Tibial nerve (tissue), 4 donors: ENCODE results near the gene DUOXA2.

Experiments used
- CTCF ChIP-seq, 5 experiments: fragments of 200-600 bp in 3 of 5; fragments of 450-650 bp in 2 of 5; sonication (generic) in 3 of 5; IDR thresholded peaks; one replicate each; pipeline ENCODE4 v1.5.1; 2016 to 2019; ENCODE audit warnings: antibody characterized with exemption in 5 of 5, mild to moderate bottlenecking in 3 of 5, moderate library complexity in 2 of 5
- EP300 ChIP-seq, 2 donors: sonication (generic); formaldehyde crosslinking; IDR thresholded peaks; one replicate each; pipeline ENCODE4 v1.6.1; 2017; ENCODE audit warnings: antibody characterized with exemption in 2 of 2, mild to moderate bottlenecking in 1 of 2
- POLR2A ChIP-seq, 2 donors: fragments of 450-650 bp; IDR thresholded peaks; one replicate each; pipeline ENCODE4 v1.6.1; 2017; ENCODE audit warnings: antibody characterized with exemption in 2 of 2, mild to moderate bottlenecking in 2 of 2, moderate library complexity in 2 of 2

GRCh38 chr15:45114751-45115085 is 592 bp downstream of the DUOXA2 start:
- TF ChIP-seq EP300 (IDR thresholded peaks at IDR 0.05): no peak
- TF ChIP-seq CTCF (IDR thresholded peaks at IDR 0.05): no peak
- TF ChIP-seq POLR2A (IDR thresholded peaks at IDR 0.05): no peak
